ENCODE data around the gene PFDN4. TPM values are rescaled to one million over a fixed set of nuclear protein-coding genes. Genes with fewer than 3 reads are reported as not detected.

The PFDN4 gene
- total and polyA plus RNA-seq, 2 of the 13 experiments (the other 11 are each of a cell fraction or from before 2014, with no cell fraction given), result 59.8 to 227 TPM

DNA sequence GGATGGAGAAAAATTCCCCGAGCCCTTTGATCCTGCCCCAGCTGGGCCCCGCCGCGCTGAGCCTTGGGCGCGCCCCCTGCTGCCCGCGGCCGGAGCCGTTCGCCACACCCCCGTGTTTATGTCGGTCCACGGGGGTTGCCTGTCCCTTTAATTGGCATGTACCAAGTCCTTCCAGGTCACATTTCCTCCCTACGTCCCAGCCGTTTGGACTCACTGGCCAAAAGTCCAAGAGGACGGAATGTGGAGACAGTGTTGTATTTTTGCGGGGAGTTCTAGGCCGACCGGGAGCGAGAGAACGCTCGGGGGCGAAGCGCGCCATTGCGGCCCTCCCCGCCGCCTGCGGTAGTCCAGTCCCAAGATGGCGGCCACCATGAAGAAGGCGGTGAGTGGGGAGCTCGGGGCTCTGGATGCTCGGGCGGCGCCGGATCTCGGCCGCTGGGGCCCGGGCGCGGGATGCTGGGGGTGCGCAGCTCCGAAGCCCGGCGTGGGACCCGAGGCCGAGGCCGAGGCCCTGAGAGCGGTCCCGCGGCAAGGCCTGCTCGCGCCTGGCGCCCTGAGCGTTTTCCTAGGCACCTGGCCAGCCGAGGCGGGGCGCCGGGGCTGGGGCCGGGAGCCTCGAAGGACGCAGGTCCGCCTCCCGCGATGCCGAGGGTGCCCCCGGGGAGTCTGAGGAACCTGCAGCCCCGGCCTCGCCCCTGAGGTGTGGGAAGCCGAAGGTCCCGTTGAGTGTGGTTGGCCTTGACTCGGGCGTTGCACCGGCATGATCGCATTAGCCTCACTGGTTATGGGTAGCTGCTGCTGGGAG is at the start of gene PFDN4 (continued):
- TF ChIP-seq, protein P1, sequence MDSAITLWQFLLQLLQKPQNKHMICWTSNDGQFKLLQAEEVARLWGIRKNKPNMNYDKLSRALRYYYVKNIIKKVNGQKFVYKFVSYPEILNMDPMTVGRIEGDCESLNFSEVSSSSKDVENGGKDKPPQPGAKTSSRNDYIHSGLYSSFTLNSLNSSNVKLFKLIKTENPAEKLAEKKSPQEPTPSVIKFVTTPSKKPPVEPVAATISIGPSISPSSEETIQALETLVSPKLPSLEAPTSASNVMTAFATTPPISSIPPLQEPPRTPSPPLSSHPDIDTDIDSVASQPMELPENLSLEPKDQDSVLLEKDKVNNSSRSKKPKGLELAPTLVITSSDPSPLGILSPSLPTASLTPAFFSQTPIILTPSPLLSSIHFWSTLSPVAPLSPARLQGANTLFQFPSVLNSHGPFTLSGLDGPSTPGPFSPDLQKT (CRISPR knock-in tag; IDR thresholded peaks at IDR 0.05; ENCODE audit: borderline replicate concordance), result no peak; the same call in none of the 2 replicates
- TF ChIP-seq, protein P2, sequence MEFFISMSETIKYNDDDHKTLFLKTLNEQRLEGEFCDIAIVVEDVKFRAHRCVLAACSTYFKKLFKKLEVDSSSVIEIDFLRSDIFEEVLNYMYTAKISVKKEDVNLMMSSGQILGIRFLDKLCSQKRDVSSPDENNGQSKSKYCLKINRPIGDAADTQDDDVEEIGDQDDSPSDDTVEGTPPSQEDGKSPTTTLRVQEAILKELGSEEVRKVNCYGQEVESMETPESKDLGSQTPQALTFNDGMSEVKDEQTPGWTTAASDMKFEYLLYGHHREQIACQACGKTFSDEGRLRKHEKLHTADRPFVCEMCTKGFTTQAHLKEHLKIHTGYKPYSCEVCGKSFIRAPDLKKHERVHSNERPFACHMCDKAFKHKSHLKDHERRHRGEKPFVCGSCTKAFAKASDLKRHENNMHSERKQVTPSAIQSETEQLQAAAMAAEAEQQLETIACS (CRISPR knock-in tag; IDR thresholded peaks at IDR 0.05), result peak; percentile 51
- TF ChIP-seq KLF12 (CRISPR knock-in tag; IDR thresholded peaks at IDR 0.05; ENCODE audit: borderline replicate concordance) (peak; percentile 96), SRSF9 (IDR thresholded peaks at IDR 0.05; ENCODE audit: borderline replicate concordance, insufficient read depth, low read depth, low read length, poor library complexity, severe bottlenecking) (no peak), HOXA5 (CRISPR knock-in tag; IDR thresholded peaks at IDR 0.05) (peak; percentile 78), CREB1 (IDR thresholded peaks at IDR 0.05) (peak; percentile 65), CREB1 (CRISPR knock-in tag; IDR thresholded peaks at IDR 0.05) (no peak), PCBP1 (IDR thresholded peaks at IDR 0.05; ENCODE audit: borderline replicate concordance, low read depth, low read length) (peak; percentile 97; the same call in 1 of the 2 replicates), ZFP36L2 (CRISPR knock-in tag; IDR thresholded peaks at IDR 0.05) (0 out of 2 replicates have a peak, but pooled peaks have one; percentile 64), RORA (CRISPR knock-in tag; IDR thresholded peaks at IDR 0.05) (no peak), ZBTB38 (CRISPR knock-in tag; IDR thresholded peaks at IDR 0.05) (peak; percentile 90), ZFP62 (CRISPR knock-in tag; IDR thresholded peaks at IDR 0.05) (no peak), PAF1 (CRISPR knock-in tag; IDR thresholded peaks at IDR 0.05) (no peak), ZNF3 (CRISPR knock-in tag; IDR thresholded peaks at IDR 0.05) (no peak; the same call in 1 of the 2 replicates), CBX1 (IDR thresholded peaks at IDR 0.05; ENCODE audit: low read depth) (peak; percentile 93), SP5 (CRISPR knock-in tag; IDR thresholded peaks at IDR 0.05; ENCODE audit: borderline replicate concordance, low read depth) (peak; percentile 63; the same call in 1 of the 2 replicates), ZNF138 (CRISPR knock-in tag; IDR thresholded peaks at IDR 0.05; ENCODE audit: low read depth) (peak; percentile 96)
- TF ChIP-seq, protein P3, sequence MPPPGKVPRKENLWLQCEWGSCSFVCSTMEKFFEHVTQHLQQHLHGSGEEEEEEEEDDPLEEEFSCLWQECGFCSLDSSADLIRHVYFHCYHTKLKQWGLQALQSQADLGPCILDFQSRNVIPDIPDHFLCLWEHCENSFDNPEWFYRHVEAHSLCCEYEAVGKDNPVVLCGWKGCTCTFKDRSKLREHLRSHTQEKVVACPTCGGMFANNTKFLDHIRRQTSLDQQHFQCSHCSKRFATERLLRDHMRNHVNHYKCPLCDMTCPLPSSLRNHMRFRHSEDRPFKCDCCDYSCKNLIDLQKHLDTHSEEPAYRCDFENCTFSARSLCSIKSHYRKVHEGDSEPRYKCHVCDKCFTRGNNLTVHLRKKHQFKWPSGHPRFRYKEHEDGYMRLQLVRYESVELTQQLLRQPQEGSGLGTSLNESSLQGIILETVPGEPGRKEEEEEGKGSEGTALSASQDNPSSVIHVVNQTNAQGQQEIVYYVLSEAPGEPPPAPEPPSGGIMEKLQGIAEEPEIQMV (CRISPR knock-in tag; IDR thresholded peaks at IDR 0.05; ENCODE audit: low read depth), result no peak; the same call in 1 of the 2 replicates
- TF ChIP-seq, protein P4, sequence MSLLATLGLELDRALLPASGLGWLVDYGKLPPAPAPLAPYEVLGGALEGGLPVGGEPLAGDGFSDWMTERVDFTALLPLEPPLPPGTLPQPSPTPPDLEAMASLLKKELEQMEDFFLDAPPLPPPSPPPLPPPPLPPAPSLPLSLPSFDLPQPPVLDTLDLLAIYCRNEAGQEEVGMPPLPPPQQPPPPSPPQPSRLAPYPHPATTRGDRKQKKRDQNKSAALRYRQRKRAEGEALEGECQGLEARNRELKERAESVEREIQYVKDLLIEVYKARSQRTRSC (CRISPR knock-in tag; IDR thresholded peaks at IDR 0.05; ENCODE audit: low read depth), result no peak
- TF ChIP-seq, protein P5, sequence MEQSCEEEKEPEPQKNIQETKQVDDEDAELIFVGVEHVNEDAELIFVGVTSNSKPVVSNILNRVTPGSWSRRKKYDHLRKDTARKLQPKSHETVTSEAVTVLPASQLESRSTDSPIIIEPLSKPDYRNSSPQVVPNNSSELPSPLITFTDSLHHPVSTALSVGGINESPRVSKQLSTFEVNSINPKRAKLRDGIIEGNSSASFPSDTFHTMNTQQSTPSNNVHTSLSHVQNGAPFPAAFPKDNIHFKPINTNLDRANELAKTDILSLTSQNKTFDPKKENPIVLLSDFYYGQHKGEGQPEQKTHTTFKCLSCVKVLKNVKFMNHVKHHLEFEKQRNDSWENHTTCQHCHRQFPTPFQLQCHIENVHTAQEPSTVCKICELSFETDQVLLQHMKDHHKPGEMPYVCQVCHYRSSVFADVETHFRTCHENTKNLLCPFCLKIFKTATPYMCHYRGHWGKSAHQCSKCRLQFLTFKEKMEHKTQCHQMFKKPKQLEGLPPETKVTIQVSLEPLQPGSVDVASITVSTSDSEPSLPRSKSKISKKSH (CRISPR knock-in tag; IDR thresholded peaks at IDR 0.05; ENCODE audit: borderline replicate concordance), result peak; percentile 45
- TF ChIP-seq, protein P6, sequence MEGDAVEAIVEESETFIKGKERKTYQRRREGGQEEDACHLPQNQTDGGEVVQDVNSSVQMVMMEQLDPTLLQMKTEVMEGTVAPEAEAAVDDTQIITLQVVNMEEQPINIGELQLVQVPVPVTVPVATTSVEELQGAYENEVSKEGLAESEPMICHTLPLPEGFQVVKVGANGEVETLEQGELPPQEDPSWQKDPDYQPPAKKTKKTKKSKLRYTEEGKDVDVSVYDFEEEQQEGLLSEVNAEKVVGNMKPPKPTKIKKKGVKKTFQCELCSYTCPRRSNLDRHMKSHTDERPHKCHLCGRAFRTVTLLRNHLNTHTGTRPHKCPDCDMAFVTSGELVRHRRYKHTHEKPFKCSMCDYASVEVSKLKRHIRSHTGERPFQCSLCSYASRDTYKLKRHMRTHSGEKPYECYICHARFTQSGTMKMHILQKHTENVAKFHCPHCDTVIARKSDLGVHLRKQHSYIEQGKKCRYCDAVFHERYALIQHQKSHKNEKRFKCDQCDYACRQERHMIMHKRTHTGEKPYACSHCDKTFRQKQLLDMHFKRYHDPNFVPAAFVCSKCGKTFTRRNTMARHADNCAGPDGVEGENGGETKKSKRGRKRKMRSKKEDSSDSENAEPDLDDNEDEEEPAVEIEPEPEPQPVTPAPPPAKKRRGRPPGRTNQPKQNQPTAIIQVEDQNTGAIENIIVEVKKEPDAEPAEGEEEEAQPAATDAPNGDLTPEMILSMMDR (CRISPR knock-in tag; IDR thresholded peaks at IDR 0.05), result peak; percentile 99
